ENCODE results near the gene PRPF31.

Gene PRPF31

DNA sequence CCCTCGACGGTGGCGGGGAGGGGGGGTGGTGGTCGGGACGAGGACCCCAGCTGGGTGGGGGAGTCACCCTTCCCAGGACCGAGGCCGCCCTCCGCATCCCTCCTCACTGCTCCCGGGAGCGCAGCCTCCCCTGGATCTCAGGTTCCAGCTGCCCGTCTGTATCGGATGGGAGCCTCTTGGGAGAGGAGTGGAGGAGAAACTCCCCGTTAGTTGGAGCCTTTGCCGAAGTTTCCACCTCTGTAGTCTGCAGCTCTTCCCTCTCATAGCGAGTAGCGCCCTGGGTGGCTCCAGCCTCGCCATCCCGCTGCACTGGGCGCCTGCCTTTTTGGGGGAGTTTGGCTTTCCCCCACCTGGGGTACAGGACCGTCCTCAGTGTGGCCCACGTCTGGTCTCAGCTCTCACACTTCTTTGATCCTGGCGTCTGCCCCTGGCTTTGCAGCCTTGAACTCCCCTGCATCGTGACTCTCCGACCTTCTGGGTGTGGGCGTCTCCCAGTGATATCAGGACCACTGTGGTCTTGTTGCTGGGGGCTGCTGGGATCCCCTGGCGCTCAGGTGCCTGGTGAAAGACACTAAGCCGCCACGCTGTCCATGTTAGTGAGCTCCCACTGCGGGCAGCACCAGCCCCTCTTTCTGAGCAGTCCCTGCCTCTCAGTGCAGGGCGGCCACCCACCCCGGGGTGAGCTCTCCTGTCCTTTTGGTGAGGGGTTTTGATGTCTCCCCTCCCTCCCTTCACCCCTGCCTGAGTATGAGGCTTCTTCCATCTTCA, 23.1 kb downstream of the PRPF31 start:
- peak in 1 of 3 donors; percentile 16 for DNase-seq
- peaks cover 6 to 40% (median 26%) of the 10 kb centered on the region in 4 experiments for H3K4me1 ChIP-seq (ENCODE audit: control extremely low read depth in 1 of 4, control insufficient read depth in 4 of 4, insufficient read depth in 4 of 4, low read length in 3 of 4)
- H3K9me3 ChIP-seq (ENCODE audit: control extremely low read depth in 1 of 5, control insufficient read depth in 4 of 5, insufficient read depth in 2 of 5, low read depth in 1 of 5, low read length in 4 of 5) = peaks cover 0 to under 1% (median 0%) of the 10 kb centered on the region in 5 experiments
- ChIA-PET CTCF (interaction anchor here (1.0 to 1.2 kb wide), 2 partner anchors 19 to 21 kb away, joined by 3 read pairs; partner anchors contain the start of gene LENG1), POLR2A (interaction anchor here (0.5 to 2.8 kb wide), 2 partner anchors 21 to 91 kb away, joined by 3 to 9 read pairs; partner anchors contain the start of gene LENG1)
- H3K27ac ChIP-seq (ENCODE audit: insufficient read depth in 1 of 2, low read depth in 1 of 2, low read length in 2 of 2, poor library complexity in 1 of 2, severe bottlenecking in 2 of 2) = peak overlapping the region in 1 of 2 experiments; percentile 11
- H3K36me3 ChIP-seq (ENCODE audit: control insufficient read depth in 4 of 4, insufficient read depth in 4 of 4, low read length in 3 of 4) = peaks cover 6 to 44% (median 19%) of the 10 kb centered on the region in 4 experiments
- 44% methylated on average over 23 of the region's 31 CpGs for WGBS (ENCODE audit: insufficient coverage)
- H3K27me3 ChIP-seq (replicated peaks in 2 of 5; ENCODE audit: control insufficient read depth in 4 of 5, insufficient read depth in 5 of 5, low read length in 4 of 5) = no peaks in the 10 kb centered on the region
- H3K4me3 ChIP-seq (ENCODE audit: control insufficient read depth in 1 of 7, extremely low read depth in 1 of 7, insufficient read depth in 4 of 7, low read depth in 2 of 7, low read length in 6 of 7) = peak overlapping the region in 6 of 7 experiments; percentile 64 to 84 (median 78)

DNA sequence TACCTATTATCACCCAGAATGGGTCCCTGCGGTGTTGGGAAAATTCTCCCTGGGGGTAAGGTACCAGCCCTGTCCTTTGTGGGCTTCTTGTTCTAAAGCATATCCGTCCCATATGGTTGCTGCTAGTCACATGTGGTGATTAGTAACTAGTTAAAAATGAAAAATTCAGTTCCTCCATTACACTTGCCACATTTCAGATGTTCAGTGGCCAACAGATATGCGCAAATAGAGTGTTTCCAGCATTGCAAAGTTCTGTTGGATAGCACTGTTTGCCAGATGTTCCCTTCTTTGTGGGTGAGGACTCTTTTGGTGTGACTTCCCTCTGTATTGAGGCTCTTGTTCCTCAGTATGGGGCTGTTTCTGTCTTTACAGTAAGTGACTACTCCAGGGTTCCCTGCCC, 25.8 kb downstream of the PRPF31 start:
- POLR2A ChIA-PET = interaction anchor here (1.0 kb wide), 1 partner anchor 14 kb away, joined by 3 read pairs; no protein-coding TSS in a partner anchor
- Histone ChIP-seq H3K9me3 (ENCODE audit: control extremely low read depth in 1 of 5, control insufficient read depth in 4 of 5, insufficient read depth in 2 of 5, low read depth in 1 of 5, low read length in 4 of 5) (no peaks in the 10 kb centered on the region), H3K4me3 (ENCODE audit: control insufficient read depth in 1 of 7, extremely low read depth in 1 of 7, insufficient read depth in 4 of 7, low read depth in 2 of 7, low read length in 6 of 7) (no peak overlapping the region), H3K36me3 (ENCODE audit: control insufficient read depth in 4 of 4, insufficient read depth in 4 of 4, low read length in 3 of 4) (peaks cover 13 to 71% (median 45%) of the 10 kb centered on the region in 4 experiments), H3K27me3 (replicated peaks in 2 of 5; ENCODE audit: control insufficient read depth in 4 of 5, insufficient read depth in 5 of 5, low read length in 4 of 5) (no peaks in the 10 kb centered on the region), H3K4me1 (ENCODE audit: control extremely low read depth in 1 of 4, control insufficient read depth in 4 of 4, insufficient read depth in 4 of 4, low read length in 3 of 4) (peaks cover 3 to 32% (median 20%) of the 10 kb centered on the region in 4 experiments), H3K27ac (ENCODE audit: insufficient read depth in 1 of 2, low read depth in 1 of 2, low read length in 2 of 2, poor library complexity in 1 of 2, severe bottlenecking in 2 of 2) (peak overlapping the region; percentile 8 to 9)
- DNase-seq = no peak
- WGBS (ENCODE audit: insufficient coverage) = no CpG with 5 or more reads among the region's 3 CpGs
- CTCF ChIA-PET = no interaction called here

DNA sequence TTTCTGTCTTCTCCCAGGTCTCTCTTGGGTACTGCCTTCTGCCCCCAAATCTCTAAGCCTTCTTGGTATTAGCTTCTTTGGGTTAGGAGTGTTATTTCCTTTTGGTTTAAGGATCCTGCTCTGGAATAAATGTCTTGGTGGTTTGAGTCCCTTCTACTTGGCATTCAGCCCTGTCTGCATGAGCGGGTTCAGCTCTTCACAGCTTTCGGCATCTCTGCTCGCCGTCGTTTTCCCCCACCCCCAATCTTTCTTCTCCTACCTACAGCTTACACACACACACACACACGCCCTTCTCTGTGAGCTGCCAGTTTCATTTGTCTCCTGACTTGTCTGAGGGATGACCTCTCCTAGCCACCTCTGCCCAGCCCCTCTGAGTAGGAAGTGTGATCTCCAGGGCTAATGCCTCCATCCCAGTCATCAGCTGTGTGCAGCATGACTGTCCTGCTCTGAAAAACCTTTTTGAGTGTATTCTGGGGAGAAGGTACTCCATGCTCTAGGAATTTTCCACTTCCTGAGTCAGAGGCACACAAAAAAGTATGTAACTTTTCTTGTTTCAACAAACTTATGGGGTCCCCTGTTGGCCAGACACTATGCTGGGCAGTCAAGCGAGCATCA, 26.7 kb downstream of the PRPF31 start:
- WGBS (ENCODE audit: insufficient coverage) = 88% methylated on average over 2 of the region's 7 CpGs
- ChIA-PET CTCF (no interaction called here), POLR2A (interaction anchor here (1.0 kb wide), 1 partner anchor 13 kb away, joined by 3 read pairs; no protein-coding TSS in a partner anchor)
- DNase-seq = no peak
- peaks cover 13 to 80% (median 54%) of the 10 kb centered on the region in 4 experiments for H3K36me3 ChIP-seq (ENCODE audit: control insufficient read depth in 4 of 4, insufficient read depth in 4 of 4, low read length in 3 of 4)
- H3K4me3 ChIP-seq (ENCODE audit: control insufficient read depth in 1 of 7, extremely low read depth in 1 of 7, insufficient read depth in 4 of 7, low read depth in 2 of 7, low read length in 6 of 7) = no peak overlapping the region
- H3K9me3 ChIP-seq (ENCODE audit: control extremely low read depth in 1 of 5, control insufficient read depth in 4 of 5, insufficient read depth in 2 of 5, low read depth in 1 of 5, low read length in 4 of 5) = no peaks in the 10 kb centered on the region
- H3K4me1 ChIP-seq (ENCODE audit: control extremely low read depth in 1 of 4, control insufficient read depth in 4 of 4, insufficient read depth in 4 of 4, low read length in 3 of 4) = peaks cover 0 to 28% (median 15%) of the 10 kb centered on the region in 4 experiments
- H3K27me3 ChIP-seq (replicated peaks in 2 of 5; ENCODE audit: control insufficient read depth in 4 of 5, insufficient read depth in 5 of 5, low read length in 4 of 5) = no peaks in the 10 kb centered on the region
- H3K27ac ChIP-seq (ENCODE audit: insufficient read depth in 1 of 2, low read depth in 1 of 2, low read length in 2 of 2, poor library complexity in 1 of 2, severe bottlenecking in 2 of 2) = no peak overlapping the region

DNA sequence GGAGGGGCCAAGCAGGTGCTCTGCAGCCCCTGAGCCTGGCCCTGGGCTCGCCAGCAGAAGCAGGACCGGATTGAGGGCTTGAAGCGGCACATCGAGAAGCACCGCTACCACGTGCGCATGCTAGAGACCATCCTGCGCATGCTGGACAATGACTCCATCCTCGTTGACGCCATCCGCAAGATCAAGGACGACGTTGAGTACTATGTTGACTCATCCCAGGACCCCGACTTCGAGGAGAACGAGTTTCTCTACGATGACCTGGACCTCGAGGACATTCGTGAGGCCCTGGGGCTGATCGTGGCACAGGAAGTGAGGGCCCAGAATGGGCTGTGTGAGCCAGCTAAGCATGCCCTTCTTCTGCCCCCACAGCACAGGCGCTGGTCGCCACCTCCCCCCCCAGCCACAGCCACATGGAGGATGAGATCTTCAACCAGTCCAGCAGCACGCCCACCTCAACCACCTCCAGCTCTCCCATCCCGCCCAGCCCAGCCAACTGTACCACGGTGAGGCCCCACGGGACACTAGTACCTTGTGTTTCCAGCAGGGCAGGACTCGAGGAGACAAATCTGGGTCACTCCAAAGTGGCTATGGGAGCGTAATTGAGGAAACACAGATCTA, 30.1 kb downstream of the PRPF31 start:
- DNase-seq = no peak
- Histone ChIP-seq H3K27ac (ENCODE audit: insufficient read depth in 1 of 2, low read depth in 1 of 2, low read length in 2 of 2, poor library complexity in 1 of 2, severe bottlenecking in 2 of 2) (no peak overlapping the region), H3K36me3 (ENCODE audit: control insufficient read depth in 4 of 4, insufficient read depth in 4 of 4, low read length in 3 of 4) (peaks cover 11 to 96% (median 74%) of the 10 kb centered on the region in 4 experiments), H3K27me3 (replicated peaks in 2 of 5; ENCODE audit: control insufficient read depth in 4 of 5, insufficient read depth in 5 of 5, low read length in 4 of 5) (no peaks in the 10 kb centered on the region), H3K9me3 (ENCODE audit: control extremely low read depth in 1 of 5, control insufficient read depth in 4 of 5, insufficient read depth in 2 of 5, low read depth in 1 of 5, low read length in 4 of 5) (no peaks in the 10 kb centered on the region), H3K4me1 (ENCODE audit: control extremely low read depth in 1 of 4, control insufficient read depth in 4 of 4, insufficient read depth in 4 of 4, low read length in 3 of 4) (peaks cover 0 to 3% (median 0%) of the 10 kb centered on the region in 4 experiments), H3K4me3 (ENCODE audit: control insufficient read depth in 1 of 7, extremely low read depth in 1 of 7, insufficient read depth in 4 of 7, low read depth in 2 of 7, low read length in 6 of 7) (no peak overlapping the region)
- CTCF ChIA-PET = interaction anchor here (1.9 kb wide), 1 partner anchor 10 kb away, joined by 5 read pairs; no protein-coding TSS in a partner anchor
- POLR2A ChIA-PET = no interaction called here
- 98% methylated on average over 26 of the region's 28 CpGs for WGBS (ENCODE audit: insufficient coverage)

DNA sequence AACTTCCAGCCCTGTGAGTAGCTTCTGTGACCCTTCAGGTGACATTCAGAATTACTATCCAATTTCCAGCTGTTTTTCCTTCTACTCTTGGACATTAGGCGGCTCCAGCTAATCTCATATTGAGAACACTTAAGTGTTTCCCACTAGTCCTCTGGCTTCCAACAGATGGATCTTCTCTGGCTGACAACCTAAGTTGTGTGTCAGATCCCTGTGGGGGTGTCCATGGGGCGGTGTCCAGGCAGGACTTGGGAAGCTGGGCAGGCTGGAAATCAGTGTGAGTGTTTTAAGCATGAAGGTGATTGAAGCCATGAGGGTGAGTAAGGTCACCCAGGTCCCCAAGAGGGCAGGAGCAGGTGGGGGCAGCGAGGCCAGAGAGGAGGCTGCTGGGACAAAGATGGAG, 32.1 kb downstream of the PRPF31 start:
- DNase-seq = no peak
- Histone ChIP-seq H3K27me3 (replicated peaks in 2 of 5; ENCODE audit: control insufficient read depth in 4 of 5, insufficient read depth in 5 of 5, low read length in 4 of 5) (no peaks in the 10 kb centered on the region), H3K4me3 (ENCODE audit: control insufficient read depth in 1 of 7, extremely low read depth in 1 of 7, insufficient read depth in 4 of 7, low read depth in 2 of 7, low read length in 6 of 7) (no peak overlapping the region), H3K4me1 (ENCODE audit: control extremely low read depth in 1 of 4, control insufficient read depth in 4 of 4, insufficient read depth in 4 of 4, low read length in 3 of 4) (no peaks in the 10 kb centered on the region), H3K9me3 (ENCODE audit: control extremely low read depth in 1 of 5, control insufficient read depth in 4 of 5, insufficient read depth in 2 of 5, low read depth in 1 of 5, low read length in 4 of 5) (no peaks in the 10 kb centered on the region), H3K27ac (ENCODE audit: insufficient read depth in 1 of 2, low read depth in 1 of 2, low read length in 2 of 2, poor library complexity in 1 of 2, severe bottlenecking in 2 of 2) (no peak overlapping the region), H3K36me3 (ENCODE audit: control insufficient read depth in 4 of 4, insufficient read depth in 4 of 4, low read length in 3 of 4) (peaks cover 11 to 97% (median 81%) of the 10 kb centered on the region in 4 experiments)
- ChIA-PET POLR2A (no interaction called here), CTCF (interaction anchor here (1.1 kb wide), 1 partner anchor 11 kb away, joined by 3 read pairs; no protein-coding TSS in a partner anchor)
- 100% methylated on average over 1 of the region's 3 CpGs for WGBS (ENCODE audit: insufficient coverage)

DNA sequence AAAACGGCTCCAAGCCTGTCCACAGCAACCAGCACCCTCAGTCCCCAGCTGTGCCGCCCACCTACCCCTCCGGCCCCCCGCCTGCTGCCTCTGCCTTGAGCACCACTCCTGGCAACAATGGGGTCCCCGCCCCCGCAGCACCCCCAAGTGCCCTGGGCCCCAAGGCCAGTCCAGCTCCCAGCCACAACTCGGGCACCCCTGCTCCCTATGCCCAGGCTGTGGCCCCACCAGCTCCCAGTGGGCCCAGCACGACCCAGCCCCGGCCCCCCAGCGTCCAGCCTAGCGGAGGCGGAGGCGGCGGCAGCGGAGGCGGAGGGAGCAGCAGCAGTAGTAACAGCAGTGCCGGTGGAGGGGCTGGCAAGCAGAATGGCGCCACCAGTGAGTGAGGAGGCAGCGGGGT, 32.6 kb downstream of the PRPF31 start:
- no peaks in the 10 kb centered on the region for H3K4me1 ChIP-seq (ENCODE audit: control extremely low read depth in 1 of 4, control insufficient read depth in 4 of 4, insufficient read depth in 4 of 4, low read length in 3 of 4)
- no peaks in the 10 kb centered on the region for H3K27me3 ChIP-seq (replicated peaks in 2 of 5; ENCODE audit: control insufficient read depth in 4 of 5, insufficient read depth in 5 of 5, low read length in 4 of 5)
- H3K4me3 ChIP-seq (ENCODE audit: control insufficient read depth in 1 of 7, extremely low read depth in 1 of 7, insufficient read depth in 4 of 7, low read depth in 2 of 7, low read length in 6 of 7) = no peak overlapping the region
- DNase-seq = no peak
- ChIA-PET CTCF (interaction anchor here (1.1 to 3.5 kb wide), 2 partner anchors 11 kb away, joined by 3 to 11 read pairs; partner anchors contain the start of gene LENG1), POLR2A (no interaction called here)
- no peak overlapping the region for H3K27ac ChIP-seq (ENCODE audit: insufficient read depth in 1 of 2, low read depth in 1 of 2, low read length in 2 of 2, poor library complexity in 1 of 2, severe bottlenecking in 2 of 2)
- H3K9me3 ChIP-seq (ENCODE audit: control extremely low read depth in 1 of 5, control insufficient read depth in 4 of 5, insufficient read depth in 2 of 5, low read depth in 1 of 5, low read length in 4 of 5) = no peaks in the 10 kb centered on the region
- H3K36me3 ChIP-seq (ENCODE audit: control insufficient read depth in 4 of 4, insufficient read depth in 4 of 4, low read length in 3 of 4) = peaks cover 11 to 97% (median 81%) of the 10 kb centered on the region in 4 experiments
- WGBS (ENCODE audit: insufficient coverage) = 95% methylated on average over 18 of the region's 19 CpGs
